Effector CD4-positive, alpha-beta T cell (primary cell): ENCODE results near the gene MESD.
A peak's percentile ranks its signal among the peaks of the same experiment; 100 is the strongest.

Experiments used
- DNase-seq: peaks from one replicate; pipeline ENCODE4 v3.0.0-alpha.2; 2020
- total RNA-seq: gene quantifications from one replicate; lab custom pipeline; 2026; lab: John Stamatoyannopoulos, UW

The MESD gene
- 41.8 reads per million, percentile 64 among the genes with 10 or more reads in this experiment for total RNA-seq

DNA sequence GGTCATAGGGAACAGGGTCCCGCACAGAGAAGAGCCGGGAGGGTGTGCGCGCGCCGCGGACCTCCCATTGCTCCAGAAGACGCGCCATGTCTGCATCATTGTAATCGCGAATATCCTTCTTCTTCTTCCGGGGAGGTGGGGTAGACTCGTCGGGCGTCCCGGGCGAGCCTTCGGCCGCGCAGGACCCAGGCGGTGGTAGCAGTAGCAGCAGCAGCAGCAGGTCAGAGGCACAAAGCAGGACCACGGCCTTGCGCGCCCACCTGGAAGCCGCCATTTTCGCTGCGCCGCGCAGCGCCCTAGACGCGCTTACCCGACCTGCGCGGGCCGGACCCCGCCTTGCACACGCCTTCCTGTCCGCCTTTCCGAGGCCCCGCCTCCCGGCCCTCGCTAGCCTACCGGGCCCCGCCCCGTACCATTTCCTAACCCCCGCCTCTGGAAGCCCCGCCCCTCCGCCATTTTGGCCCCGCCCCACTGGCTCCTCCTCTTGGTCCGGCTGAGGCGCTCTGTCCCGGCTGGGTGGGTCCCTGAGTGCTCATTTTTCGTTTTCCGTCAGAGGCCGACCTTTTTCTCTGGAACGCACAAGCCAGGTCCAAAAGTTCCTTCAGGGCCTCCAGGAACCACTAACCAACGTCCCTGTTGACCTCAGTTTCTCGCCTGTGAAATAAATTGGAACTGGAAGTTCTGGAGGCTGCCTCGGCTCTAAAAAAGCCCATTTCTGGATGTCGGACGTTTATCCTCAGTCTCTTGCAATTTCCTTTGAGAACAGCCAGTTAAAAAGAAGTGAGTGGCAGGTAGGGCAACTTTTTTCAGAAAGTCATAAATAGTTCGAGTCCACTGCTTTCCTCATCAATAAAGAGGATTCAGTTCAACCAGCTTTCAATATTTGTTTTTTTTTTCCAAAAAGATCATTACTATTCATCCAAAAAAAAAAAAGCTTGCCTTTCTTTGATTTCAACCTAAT lies at the start of gene MESD:
MESD (minus strand) TSS at position 302 of the 961 bp plus-strand sequence; CDS start at position 274, 28 bp downstream.
- peak; percentile 94 for DNase-seq

DNA sequence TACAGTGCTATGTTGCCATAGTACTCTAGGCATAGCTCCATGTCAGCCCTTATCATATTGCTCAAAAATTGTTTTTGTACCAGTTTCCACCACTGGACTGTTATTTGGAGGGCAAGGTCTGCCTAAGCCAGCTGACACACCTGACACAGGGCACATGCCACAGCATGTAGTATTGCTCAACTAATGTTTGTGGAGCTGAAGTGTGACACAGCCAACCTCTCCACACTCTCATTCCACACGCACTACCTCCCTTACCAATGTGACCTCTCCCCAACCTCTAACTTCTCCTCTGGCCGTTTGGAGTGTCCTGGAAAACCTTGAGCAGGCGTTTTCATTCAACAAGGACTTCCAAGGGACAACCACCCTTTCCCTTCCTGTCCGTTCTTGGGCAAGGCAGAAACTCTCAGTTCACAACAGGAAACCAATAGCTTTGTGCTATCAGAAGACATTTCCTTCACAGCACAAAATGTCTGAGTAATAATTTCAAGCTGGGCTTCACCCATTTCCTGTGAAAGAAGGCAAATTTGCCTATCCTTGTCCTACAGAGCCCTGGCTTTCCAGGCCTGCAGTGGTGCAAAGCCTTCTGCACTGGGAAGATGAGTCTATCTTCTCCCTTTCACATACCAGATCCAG lies 49.5 kb upstream of the MESD start:
- DNase-seq = no peak

DNA sequence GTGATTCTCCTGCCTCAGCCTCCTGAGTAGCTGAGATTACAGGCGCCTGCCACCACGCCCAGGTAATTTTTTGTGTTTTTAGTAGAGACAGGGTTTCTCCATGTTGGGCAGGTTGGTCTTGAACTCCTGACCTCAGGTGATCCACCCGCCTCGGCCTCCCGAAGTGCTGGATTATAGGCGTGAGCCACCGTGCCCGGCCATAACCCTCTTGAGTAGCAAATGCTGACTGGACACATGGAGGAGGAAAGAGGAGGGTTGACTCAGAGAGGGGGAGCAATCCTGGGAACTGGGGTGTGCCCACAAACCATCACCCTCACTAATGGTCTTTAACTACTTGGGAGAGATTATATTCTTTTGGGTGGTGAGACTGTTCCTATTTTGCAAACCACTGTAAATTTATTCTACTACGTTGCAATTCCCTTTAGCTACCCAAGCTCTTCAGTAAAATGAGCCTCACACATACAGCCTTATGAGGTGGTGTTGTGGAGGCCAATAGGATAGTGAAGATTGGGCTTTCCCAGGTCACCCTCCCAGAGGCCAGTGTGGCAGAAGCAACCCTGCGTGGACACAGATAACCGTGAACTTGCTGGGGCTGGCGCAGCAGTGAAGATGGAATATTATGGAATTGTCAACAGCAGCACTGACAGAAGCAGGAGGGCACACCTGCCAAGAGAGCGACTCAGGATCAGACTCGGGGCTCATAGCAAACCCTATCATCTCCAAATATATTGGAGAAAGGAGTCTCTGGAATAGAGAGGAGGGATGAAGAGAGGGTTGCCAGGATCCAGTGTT lies 48.5 kb upstream of the MESD start:
- DNase-seq = no peak

DNA sequence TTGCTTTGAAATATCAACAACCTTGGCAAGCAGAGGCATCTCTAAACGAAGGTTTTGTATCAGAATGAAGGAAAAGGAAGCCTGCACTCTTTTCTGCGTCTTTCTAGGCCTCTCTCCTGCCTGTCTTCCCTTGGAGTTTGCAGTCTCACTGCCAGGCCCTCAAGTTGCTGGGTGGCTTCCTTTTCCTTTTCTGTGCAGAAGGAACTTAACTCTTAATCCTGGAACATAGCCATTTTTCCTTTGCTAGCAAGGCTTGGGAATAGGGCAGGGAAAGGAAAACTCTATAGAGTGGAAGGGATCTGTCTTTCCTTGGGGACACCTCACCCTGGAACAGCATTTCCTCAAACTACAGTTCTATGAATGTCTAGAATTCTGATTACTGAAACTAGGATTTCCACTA lies 43.9 kb upstream of the MESD start:
- no peak for DNase-seq

DNA sequence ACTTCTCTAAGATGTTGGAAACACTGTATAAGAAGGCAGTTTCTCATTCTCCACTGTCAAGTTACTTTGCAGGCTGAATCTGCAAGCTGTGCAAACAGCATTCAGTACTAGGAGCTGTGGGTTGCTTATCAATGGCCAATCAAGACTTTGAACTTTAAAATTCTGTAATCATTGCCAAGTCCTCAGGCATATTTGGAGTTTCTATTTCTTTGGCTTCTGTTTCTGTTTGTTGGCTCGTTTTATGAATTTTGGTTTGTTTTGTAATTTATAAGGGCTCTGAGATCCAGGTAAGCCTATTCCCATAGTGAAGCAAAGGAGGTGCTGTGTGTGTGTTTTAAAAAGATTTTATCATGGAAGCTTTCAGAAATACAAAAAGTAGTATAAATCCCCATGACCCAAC lies 43.2 kb upstream of the MESD start:
- DNase-seq = no peak

DNA sequence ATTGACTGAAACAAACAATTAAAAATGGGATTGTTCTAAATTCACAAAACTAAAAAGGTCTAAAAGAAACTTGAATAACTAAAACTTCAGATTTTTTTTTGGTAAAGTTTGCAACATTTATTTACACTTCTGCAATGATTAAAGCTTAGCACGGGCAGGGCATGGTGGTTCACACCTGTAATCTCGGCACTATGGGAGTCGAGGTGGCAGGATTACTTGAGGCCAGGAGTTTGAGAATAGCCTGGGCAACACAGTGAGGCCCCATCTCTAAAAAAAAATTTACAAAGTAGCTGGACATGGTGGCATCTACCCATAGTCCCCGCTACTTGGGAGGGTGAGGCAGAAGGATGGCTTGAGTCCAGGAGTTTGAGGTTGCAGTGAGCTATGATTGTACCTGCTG lies 42.7 kb upstream of the MESD start:
- DNase-seq = no peak

DNA sequence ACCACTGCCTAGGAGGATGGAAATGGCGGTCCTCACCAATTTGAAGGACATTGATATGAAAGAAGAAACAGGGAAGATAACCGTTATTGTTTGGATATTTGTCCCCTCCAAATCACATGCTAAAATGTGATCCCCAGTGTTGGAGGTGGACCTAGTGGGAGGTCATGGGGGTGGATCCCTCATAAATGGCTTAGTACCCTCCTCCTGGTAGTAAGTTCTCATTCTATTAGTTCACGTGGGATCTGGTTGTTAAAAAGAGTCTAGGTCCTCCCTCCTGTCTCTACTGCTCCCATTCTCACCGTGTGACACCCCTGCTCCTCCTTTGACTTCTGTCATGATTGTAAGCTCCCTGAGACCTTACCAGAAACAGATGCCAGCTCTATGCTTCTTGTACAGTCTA lies 41.6 kb upstream of the MESD start:
- no peak for DNase-seq

DNA sequence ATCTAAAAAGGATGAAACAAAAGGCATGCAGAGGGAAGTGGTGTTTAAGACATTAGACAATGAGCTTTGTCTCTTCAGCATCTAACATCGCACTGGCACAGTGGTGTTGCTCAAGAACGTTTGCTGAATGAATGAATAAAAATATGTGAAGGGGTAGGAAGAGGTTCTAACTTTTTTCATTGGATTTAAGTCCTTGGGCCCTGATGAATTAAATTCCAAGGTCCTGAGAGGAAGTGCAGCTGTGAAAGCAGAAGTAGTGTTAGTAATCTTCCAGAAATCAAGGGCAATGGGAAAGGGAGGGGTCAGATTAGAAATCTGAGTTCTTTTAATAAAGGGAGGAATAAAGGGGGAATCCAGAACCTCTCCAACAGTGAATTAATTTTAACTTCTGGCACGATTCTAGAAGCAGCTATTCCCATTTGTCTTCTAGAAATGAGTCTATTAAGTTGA lies 40.7 kb upstream of the MESD start:
- no peak for DNase-seq

DNA sequence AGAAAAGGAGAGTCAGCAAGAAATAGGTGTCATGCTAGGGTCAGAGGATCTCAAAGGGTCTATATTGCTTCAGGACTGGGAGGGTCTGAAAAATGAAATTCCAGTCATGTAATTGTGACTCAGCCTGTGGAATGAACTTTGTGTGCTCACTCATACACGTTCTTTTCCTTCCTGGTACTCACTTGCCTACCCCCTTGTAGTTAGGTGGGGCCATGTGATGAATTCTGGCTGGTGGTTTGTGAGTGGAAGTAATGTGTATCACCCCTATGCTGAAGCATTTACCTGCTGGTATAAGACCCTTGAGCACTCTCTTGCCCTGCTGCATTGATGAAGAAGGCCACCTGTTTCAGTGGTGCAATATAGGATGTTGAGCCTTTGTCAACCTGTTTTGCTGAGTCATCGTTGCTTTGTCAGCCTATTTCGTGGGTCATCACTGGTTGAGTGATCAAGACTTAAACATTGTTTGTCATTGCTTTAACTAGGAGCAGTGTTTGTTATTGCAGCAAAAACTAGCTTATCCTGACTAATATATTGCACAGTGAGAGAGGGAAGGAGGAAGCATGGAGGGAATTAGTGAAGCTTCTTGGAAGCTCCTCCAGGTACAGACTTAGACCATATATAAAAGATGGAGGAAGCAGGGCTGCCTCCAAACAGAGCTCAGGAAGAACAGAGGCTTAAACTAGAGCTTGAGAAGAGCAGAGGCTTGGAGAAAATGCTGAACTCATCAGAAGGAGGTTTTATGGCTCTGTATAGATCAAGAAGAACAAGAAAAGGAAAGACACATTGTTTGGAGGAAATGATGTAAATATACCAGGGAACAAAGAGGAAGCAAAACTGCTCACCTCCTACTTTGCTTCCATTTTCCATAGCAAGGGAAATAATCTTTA lies 40.0 kb upstream of the MESD start:
- DNase-seq = no peak

DNA sequence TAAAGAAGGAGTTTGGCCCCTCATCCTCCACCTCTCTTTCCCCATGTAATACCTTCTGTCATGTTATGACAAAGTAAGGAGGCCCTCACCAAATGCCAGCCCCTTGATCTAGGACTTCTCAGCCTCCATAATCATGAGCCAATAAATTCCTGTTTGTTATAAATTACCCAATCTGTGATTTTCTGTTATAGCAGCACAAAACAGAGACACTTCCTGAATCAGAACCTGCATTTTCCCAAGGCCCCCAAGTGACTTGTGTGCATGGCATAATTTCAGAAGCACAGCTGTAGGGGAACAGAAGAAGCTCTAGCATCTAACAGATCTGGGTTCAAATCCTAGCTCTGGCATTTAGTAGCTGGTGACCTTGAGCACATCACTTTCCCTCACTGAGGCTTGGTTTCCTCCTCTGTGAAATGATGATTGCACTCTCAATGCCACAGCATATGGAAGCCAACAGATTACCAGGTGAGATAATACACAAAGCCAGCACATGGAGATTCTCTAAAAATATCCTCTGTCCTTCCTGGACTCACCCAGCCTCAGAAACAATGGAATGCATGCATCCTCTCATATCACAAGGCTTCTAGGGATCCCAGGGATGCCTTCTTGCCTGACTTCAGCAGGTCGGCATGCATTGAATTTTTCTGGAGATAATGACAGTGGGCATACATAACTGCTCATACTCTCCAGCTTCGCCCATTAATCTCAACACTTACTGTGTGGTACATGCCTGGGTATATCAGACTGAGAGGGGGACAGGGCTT lies 37.4 kb upstream of the MESD start:
- DNase-seq = no peak

DNA sequence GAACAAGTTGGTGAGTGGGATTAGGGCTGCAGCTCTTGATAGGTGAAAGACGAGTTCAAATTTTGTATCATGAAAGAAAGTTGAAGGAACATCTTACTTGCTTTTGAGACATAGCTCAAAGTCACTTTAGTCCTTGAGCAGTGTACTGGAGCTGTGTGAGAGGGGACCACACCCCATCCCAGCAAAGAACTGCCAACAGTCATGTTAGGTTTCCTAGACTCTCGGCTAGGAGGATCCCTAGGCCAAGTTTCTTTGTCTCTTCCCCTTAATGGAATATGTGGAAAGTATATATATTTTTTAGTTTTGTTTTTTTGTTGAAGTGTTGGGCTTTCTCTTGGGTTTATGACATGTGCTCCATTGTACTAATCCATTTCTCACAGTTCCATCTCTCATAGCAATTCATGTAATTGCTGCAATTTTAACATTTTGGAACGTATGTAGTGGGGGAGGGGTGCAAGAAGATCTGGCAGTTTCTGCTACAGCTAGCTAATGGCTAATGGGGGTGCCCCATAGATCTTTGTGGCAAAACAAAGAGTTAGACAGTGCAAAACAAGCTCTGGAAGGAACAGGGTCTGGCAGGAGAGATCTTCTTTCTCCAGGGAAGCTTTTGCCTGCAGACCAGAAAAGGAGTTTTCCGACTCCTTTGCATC lies 36.2 kb upstream of the MESD start:
- no peak for DNase-seq

DNA sequence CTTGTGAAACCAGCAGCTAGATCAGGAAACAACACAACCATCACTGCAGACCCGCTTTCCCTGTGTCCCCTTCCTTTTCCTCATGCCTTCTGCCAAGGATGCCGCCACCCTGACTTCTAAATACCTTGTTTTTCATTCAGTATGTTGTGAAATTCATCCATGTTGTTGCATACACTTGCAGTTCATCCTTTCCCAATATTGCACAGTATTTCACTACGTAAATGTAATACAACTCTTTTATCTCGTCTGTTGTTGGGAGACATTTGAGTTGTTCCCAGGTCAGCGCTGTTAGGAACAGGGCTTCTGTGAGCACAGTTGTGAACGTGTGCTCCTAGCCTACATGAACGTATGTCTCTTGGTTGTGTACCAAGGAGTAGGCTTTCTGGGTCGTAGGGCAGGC lies 35.3 kb upstream of the MESD start:
- DNase-seq = no peak

DNA sequence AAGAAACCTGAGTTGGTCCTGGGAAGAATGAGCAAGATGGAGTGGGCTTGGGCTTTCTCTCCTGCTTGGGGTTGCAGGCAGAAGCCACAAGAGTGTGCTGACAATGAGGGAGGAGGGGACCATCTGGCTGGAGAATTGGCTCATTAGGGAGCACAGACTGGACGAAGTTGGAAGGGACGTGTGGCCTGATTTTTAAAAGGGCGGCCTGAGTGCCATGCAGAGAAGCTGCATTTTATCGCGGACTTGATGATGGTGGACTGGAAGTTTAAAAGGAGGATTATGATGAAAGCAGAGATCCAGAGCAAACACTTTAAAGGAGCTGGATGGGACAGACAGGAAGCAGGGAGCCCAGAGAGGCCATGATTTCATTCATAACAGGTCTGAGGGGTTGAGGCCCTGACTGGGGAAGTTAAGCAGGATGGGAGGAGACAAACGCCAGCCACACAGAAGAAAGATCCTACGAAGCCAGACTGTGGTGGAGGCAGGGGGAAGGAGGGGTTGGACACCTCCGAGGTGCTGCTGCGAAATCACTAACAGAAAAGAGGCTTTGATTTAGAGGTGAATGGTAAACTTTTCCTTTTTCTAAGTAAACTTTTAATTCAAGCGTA lies 34.8 kb upstream of the MESD start:
- no peak for DNase-seq

DNA sequence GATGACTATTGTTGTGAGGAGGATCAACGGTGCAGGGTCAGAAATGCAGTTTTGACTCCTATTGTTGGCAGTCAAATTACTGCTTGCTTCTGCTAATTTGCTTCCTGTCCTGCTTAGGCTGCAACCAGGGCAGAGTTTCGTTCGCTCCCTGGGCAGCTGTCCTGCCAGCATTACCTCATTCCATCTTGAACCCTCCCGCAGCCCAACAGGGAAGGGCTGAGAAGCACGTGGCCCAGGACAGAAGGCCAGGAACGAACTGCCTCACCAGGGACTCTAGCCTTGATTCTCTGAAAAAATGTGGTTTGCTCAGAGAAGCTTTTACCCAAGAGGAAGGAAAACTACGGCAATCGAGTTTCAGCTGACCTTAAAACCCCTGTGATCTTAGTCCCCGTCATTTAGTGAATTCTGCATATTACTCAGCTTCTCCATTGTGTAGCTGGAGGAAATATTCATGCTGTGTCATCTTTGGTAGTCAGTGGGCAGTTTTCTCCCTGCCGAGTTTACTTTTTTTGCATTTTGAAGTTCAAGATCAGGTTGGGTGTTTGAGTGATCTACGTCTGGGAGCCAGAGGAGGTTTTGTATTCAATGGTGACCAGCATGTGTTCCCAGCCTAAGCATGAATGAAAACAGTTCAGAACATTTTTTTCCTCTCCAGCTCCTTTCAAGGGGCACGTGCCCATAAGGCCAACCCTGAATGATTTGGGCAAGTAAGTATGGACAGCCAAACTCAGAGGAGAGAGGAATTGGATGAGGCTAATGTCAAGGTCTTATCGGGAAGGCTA lies 34.1 kb upstream of the MESD start:
- DNase-seq = no peak

DNA sequence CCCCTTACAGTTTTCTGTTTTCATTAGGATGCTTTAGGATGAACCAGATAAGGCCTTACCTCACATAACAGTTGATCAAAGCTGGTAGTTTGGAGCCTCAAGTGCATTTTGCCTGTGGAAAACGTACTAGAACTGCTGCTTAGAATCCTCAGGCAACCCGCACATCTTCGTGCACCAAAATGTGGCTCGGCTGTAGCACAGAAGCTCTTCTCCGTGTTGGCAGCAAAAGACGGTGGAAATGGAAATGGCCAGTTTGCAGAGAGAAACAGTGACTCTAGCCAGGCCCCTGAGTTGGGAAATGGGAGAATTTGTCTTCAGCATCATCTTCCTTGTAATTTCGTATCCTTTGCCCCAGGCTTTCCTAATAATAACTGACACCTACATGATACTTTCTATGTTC lies 31.7 kb upstream of the MESD start:
- no peak for DNase-seq

DNA sequence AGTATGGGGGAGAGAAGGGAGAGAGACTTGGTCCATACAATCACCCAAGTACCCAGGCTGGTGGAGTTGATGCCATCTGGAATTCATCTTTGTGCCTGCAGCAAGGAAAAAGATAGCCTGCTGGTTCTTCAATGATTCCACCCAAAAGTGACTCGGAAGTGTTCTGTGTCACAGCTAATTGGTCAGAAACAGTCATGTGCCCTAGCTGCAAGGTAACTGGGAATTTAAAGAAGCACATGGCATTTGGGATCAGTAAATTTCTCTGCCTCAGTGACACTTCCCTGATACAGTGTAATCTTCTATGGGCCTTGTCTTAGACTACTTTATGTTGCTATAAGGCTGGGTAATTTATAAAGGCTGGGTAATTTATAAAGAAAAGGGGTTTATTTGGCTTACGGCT lies 28.6 kb upstream of the MESD start:
- DNase-seq = no peak

DNA sequence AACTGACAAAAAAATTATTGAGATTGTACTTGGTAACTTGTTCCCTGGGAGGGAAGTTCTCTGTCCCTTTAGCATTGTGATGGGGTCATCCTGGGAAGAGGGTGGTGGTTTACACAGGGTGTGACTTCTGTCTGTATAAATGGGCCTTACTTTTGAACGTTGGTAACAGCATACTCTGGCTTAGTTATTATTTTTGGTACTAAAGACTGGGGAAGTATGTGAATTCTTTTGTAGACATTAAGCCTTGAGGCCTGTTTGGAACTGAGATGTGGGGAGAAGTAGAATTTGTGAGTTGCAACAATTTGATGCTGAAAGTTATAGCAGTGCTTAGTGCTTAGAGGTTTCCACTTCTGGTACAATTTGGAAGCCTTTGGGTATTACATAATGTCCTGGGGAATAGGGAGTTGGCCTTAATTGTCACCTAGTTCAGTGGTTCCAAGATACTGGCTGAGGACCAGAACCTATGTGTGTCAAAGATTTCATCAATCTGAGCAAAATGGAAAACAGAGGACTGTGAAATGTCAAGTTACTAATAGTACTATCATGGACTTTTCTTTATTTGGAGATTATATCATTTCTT lies 27.0 kb upstream of the MESD start:
- DNase-seq = no peak

DNA sequence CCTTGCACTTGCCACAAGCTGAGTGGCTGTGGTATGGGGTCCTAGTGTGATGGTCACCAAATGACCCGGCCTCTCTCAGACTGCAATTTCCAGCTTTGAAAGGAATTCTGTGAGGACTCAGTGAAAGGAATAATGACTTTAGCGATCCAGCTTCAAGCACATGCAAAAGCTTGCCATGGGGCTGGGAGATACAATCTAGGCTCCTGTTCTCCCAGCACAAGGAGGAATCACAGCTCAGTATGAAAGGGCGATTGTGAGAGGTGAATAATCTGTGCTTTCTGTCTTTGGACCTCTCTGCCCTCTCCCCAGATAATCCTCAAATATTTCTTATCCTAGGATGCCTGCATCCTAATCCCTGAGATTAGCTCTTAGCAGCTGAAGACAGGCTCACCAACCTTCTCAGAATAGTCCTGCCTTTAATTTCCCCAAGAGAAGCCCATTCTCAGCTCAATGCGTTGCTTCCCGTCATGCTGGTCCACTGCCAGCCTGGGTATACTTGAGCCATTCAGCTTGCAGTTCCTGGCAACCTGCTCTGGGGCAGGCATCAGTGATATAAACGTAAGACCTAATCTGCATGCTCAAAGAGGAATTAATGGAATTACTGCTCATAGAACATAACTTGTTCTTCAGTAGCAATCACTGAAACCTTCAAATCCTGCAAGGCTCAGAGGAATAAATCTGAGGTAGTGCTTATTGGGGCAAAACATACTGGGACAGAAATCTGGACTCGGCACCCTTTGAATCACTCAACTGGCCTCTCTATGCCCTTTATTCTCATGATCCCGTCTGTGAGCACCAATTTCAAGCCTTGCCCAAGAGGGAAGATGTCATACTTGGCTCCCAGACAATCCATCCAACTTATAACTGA lies 26.2 kb upstream of the MESD start:
- no peak for DNase-seq
